ENCODE data around the gene MAPK6. TPM values are rescaled to one million over a fixed set of nuclear protein-coding genes. Genes with fewer than 3 reads are reported as not detected.

Gene MAPK6
- total and polyA plus RNA-seq, 8 donors, result 24.6 to 35.8 (median 26.4) TPM

GRCh38 chr15:52021128-52021671, 2.2 kb downstream of the MAPK6 start:
- DNase-seq (peak in 3 of 4 donors; percentile 18 to 74 (median 63)), ATAC-seq (peak; percentile 48)
- Histone ChIP-seq H3K9me3 (no peaks in the 10 kb centered on the region), H3K4me3 (peak overlapping the region; percentile 55 to 71), H3K4me1 (peaks cover 5 to 48% of the 10 kb centered on the region in 2 donors), H3K27ac (peak overlapping the region; percentile 96), H3K27me3 (no peaks in the 10 kb centered on the region), H3K36me3 (no peaks in the 10 kb centered on the region)
- TF ChIP-seq CTCF (IDR thresholded peaks at IDR 0.05), result no peak
- intact Hi-C loops (cut with DNase I), result no loop called here

GRCh38 chr15:52021892-52022540, 3.0 kb downstream of the MAPK6 start:
- Histone ChIP-seq H3K27ac (peak overlapping the region; percentile 96), H3K9me3 (no peaks in the 10 kb centered on the region), H3K4me3 (peak overlapping the region in 1 of 2 donors; percentile 71), H3K4me1 (peaks cover 5 to 43% of the 10 kb centered on the region in 2 donors), H3K27me3 (no peaks in the 10 kb centered on the region), H3K36me3 (no peaks in the 10 kb centered on the region)
- DNase-seq (no peak), ATAC-seq (no peak)
- no peak for TF ChIP-seq CTCF (IDR thresholded peaks at IDR 0.05)
- intact Hi-C loops (cut with DNase I), result no loop called here

GRCh38 chr15:52023169-52023922, 4.3 kb downstream of the MAPK6 start:
- DNase-seq (no peak), ATAC-seq (no peak)
- intact Hi-C loops (cut with DNase I), result no loop called here
- H3K27ac ChIP-seq, result no peak overlapping the region
- no peaks in the 10 kb centered on the region for H3K9me3 ChIP-seq
- no peak overlapping the region for H3K4me3 ChIP-seq
- H3K27me3 ChIP-seq, result no peaks in the 10 kb centered on the region
- H3K4me1 ChIP-seq, result peaks cover 5 to 37% of the 10 kb centered on the region in 2 donors
- TF ChIP-seq CTCF (IDR thresholded peaks at IDR 0.05), result no peak
- no peaks in the 10 kb centered on the region for H3K36me3 ChIP-seq

GRCh38 chr15:52028431-52029093, 9.5 kb downstream of the MAPK6 start:
- H3K27me3 ChIP-seq, result no peaks in the 10 kb centered on the region

More at GRCh38 chr15:52028431-52029093, 9.5 kb downstream of the MAPK6 start:
- ATAC-seq (no peak), DNase-seq (no peak)
- no peak overlapping the region for H3K27ac ChIP-seq
- H3K4me1 ChIP-seq, result peaks cover 4 to 6% of the 10 kb centered on the region in 2 donors
- peaks cover 0 to 3% of the 10 kb centered on the region in 2 donors for H3K9me3 ChIP-seq
- no peak for TF ChIP-seq CTCF (IDR thresholded peaks at IDR 0.05)
- no peak overlapping the region for H3K4me3 ChIP-seq
- H3K36me3 ChIP-seq, result peaks cover 0 to 5% of the 10 kb centered on the region in 2 donors
- intact Hi-C loops (cut with DNase I), result no loop called here

All from left lung (tissue), 10 donors.